OCI-LY1 (cell line): ENCODE data around the gene ABCG2.

Source experiments
- CTCF ChIP-seq: fragments of 200-600 bp; sonication (generic), shearing (Covaris generic); IDR thresholded peaks from 2 replicates; pipeline ENCODE4 v1.5.1; 2017; ENCODE audit warnings: mild to moderate bottlenecking, antibody characterized with exemption, low read length, moderate library complexity, mixed read lengths
- EZH2 ChIP-seq: fragments of 200-600 bp; sonication (generic), shearing (Covaris generic); IDR thresholded peaks from 2 replicates; pipeline ENCODE4 v1.8.0; 2017; ENCODE audit warnings: borderline replicate concordance, mixed run types, mild to moderate bottlenecking, antibody characterized with exemption, low read length, moderate library complexity, mixed read lengths

- TF ChIP-seq CTCF: no peak
- TF ChIP-seq EZH2: no peak
Measured at GRCh38 chr4:88130544-88131305, 27.7 kb downstream of the ABCG2 start.
